H1 (cell line): Measurements from ENCODE around the gene C2CD3. TPM values are rescaled to one million over a fixed set of nuclear protein-coding genes. Genes with fewer than 3 reads are reported as not detected.

Experiments used
- CTCF ChIA-PET: fragments of 300-600 bp; sonication (Branson Sonifier 250); formaldehyde crosslinking; loops from one replicate; lab custom pipeline; 2021; ENCODE audit not compliant: partially characterized antibody; lab: Charles Lee
- POLR2A ChIA-PET: fragments of 300-600 bp; sonication (Branson Sonifier 250); formaldehyde crosslinking; loops from one replicate; lab custom pipeline; 2021; ENCODE audit warnings: inconsistent platforms; ENCODE audit not compliant: partially characterized antibody; lab: Charles Lee
- DNase-seq, 2 experiments: peaks; one replicate each; pipeline versions ENCODE4 v3.0.0 to v3.0.0-alpha.2; 2010 to 2022; ENCODE audit warnings: low spot score in 2 of 2, low read depth in 1 of 2, mixed read lengths in 1 of 2
- FAIRE-seq: peaks from 2 replicates; lab custom pipeline; 2011; peaks lifted over from hg19 to GRCh38; lab: Jason Lieb, UNC
- H2AFZ ChIP-seq: 2 replicates; pipeline ENCODE4 v1.8.1; 2012; ENCODE audit warnings: low read length, inconsistent platforms
- H2AK5ac ChIP-seq: 2 replicates; pipeline ENCODE4 v1.6.1; 2013; ENCODE audit warnings: low read depth, low read length
- H2BK120ac ChIP-seq: replicated peaks from 2 replicates; pipeline ENCODE3; 2013; ENCODE audit warnings: low read depth, low read length, inconsistent platforms
- H2BK12ac ChIP-seq: 2 replicates; pipeline ENCODE4 v1.6.1; 2013; ENCODE audit warnings: low read depth, low read length
- H2BK15ac ChIP-seq: 2 replicates; pipeline ENCODE4 v1.6.1; 2013; ENCODE audit warnings: low read length
- H2BK20ac ChIP-seq: 2 replicates; pipeline ENCODE4 v1.6.1; 2013; ENCODE audit warnings: low read length
- H2BK5ac ChIP-seq: 2 replicates; pipeline ENCODE4 v1.6.1; 2013; ENCODE audit warnings: low read depth, low read length
- H3K14ac ChIP-seq: 2 replicates; pipeline ENCODE4 v1.6.1; 2013; ENCODE audit warnings: inconsistent platforms; ENCODE audit not compliant: insufficient read length
- H3K18ac ChIP-seq: 2 replicates; pipeline ENCODE4 v1.6.1; 2013; ENCODE audit warnings: low read length; ENCODE audit errors: extremely low read depth
- H3K23ac ChIP-seq: 2 replicates; pipeline ENCODE4 v1.6.1; 2013; ENCODE audit warnings: inconsistent platforms; ENCODE audit not compliant: insufficient read length
- H3K23me2 ChIP-seq: 2 replicates; pipeline ENCODE4 v1.6.1; 2013; ENCODE audit warnings: low read depth, low read length
- H3K27ac ChIP-seq: 2 replicates; pipeline ENCODE4 v1.6.1; 2011; ENCODE audit warnings: low read depth, low read length, inconsistent platforms
- H3K27me3 ChIP-seq, 4 experiments: replicated peaks in 1 of 4; 1 replicate in 1 of 4; 2 replicates in 3 of 4; pipeline versions ENCODE4 v1.6.1 to v1.8.1; 2011 to 2013; ENCODE audit warnings: low read length in 3 of 4, mild to moderate bottlenecking in 3 of 4, inconsistent platforms in 2 of 4, mixed read lengths in 2 of 4, moderate library complexity in 1 of 4; ENCODE audit not compliant: control insufficient read depth in 3 of 4, insufficient read depth in 3 of 4; ENCODE audit errors: extremely low read depth in 1 of 4
- H3K36me3 ChIP-seq, 4 experiments: 2 replicates each; pipeline versions ENCODE4 v1.6.1 to v1.8.1; 2011 to 2013; ENCODE audit warnings: mild to moderate bottlenecking in 4 of 4, low read length in 3 of 4, moderate library complexity in 2 of 4, control low read depth in 1 of 4, inconsistent platforms in 1 of 4; ENCODE audit not compliant: insufficient read depth in 4 of 4, control insufficient read depth in 2 of 4
- H3K4ac ChIP-seq: replicated peaks from 2 replicates; pipeline ENCODE3; 2013; ENCODE audit warnings: low read length, low read depth, mixed read lengths, inconsistent platforms; ENCODE audit not compliant: insufficient read length
- H3K4me1 ChIP-seq, 4 experiments: replicated peaks in 1 of 4; 1 replicate in 1 of 4; 2 replicates in 3 of 4; pipeline versions ENCODE4 v1.6.1 to v1.8.1; 2011 to 2013; ENCODE audit warnings: low read length in 3 of 4, inconsistent platforms in 2 of 4, mixed read lengths in 1 of 4; ENCODE audit not compliant: insufficient read depth in 4 of 4, control insufficient read depth in 3 of 4
- H3K4me2 ChIP-seq, 2 experiments: 2 replicates each; pipeline versions ENCODE4 v1.6.1 to v1.8.1; 2011 to 2013; ENCODE audit warnings: low read depth in 2 of 2, low read length in 2 of 2, control low read depth in 1 of 2, inconsistent platforms in 1 of 2, mild to moderate bottlenecking in 1 of 2; ENCODE audit not compliant: insufficient read depth in 1 of 2
- H3K4me3 ChIP-seq, 4 experiments: fragments of 200-600, 300-600 bp in 1 of 4; sonication (generic), shearing (Covaris generic), sonication (Bioruptor Twin) in 1 of 4; 2 replicates each; pipeline versions ENCODE4 v1.5.1 to v1.8.1; 2011 to 2016; ENCODE audit warnings: low read length in 4 of 4, low read depth in 3 of 4, control low read depth in 2 of 4, inconsistent platforms in 2 of 4, mild to moderate bottlenecking in 2 of 4, mixed read lengths in 1 of 4, moderate library complexity in 1 of 4; ENCODE audit not compliant: insufficient read depth in 2 of 4; ENCODE audit errors: extremely low read depth in 1 of 4
- H3K56ac ChIP-seq: replicated peaks from 2 replicates; pipeline ENCODE3; 2013; ENCODE audit warnings: low read depth, mild to moderate bottlenecking, mixed read lengths, low read length, inconsistent platforms; ENCODE audit not compliant: insufficient read length
- H3K79me1 ChIP-seq: 2 replicates; pipeline ENCODE4 v1.6.1; 2013; ENCODE audit warnings: low read depth, low read length, control low read depth
- H3K79me2 ChIP-seq, 2 experiments: 2 replicates each; pipeline versions ENCODE4 v1.6.1 to v1.8.1; 2012 to 2013; ENCODE audit warnings: low read length in 2 of 2, mild to moderate bottlenecking in 2 of 2, inconsistent platforms in 1 of 2; ENCODE audit not compliant: insufficient read depth in 2 of 2, control insufficient read depth in 1 of 2
- H3K9ac ChIP-seq, 4 experiments: replicated peaks in 1 of 4; 1 replicate in 1 of 4; 2 replicates in 3 of 4; pipeline versions ENCODE4 v1.6.1 to v1.8.1; 2011 to 2013; ENCODE audit warnings: low read depth in 3 of 4, low read length in 3 of 4, control low read depth in 2 of 4, mild to moderate bottlenecking in 2 of 4, moderate library complexity in 2 of 4, inconsistent platforms in 1 of 4; ENCODE audit errors: extremely low read depth in 1 of 4
- H3K9me3 ChIP-seq, 2 experiments: 2 replicates each; pipeline versions ENCODE4 v1.6.1 to v1.8.1; 2012 to 2013; ENCODE audit warnings: mild to moderate bottlenecking in 2 of 2, moderate library complexity in 2 of 2, control low read depth in 1 of 2, inconsistent platforms in 1 of 2, low read depth in 1 of 2, low read length in 1 of 2, mixed read lengths in 1 of 2; ENCODE audit not compliant: insufficient read depth in 2 of 2
- H4K20me1 ChIP-seq, 2 experiments: replicated peaks in 1 of 2; 2 replicates each; pipeline versions ENCODE3 to v1.8.1; 2011 to 2013; ENCODE audit warnings: inconsistent platforms in 2 of 2, low read length in 2 of 2, mild to moderate bottlenecking in 1 of 2; ENCODE audit not compliant: insufficient read depth in 2 of 2, control insufficient read depth in 1 of 2
- H4K5ac ChIP-seq: 2 replicates; pipeline ENCODE4 v1.6.1; 2013; ENCODE audit warnings: low read length, low read depth, mixed read lengths, inconsistent platforms; ENCODE audit not compliant: insufficient read length
- H4K8ac ChIP-seq: 2 replicates; pipeline ENCODE4 v1.8.0; 2013; ENCODE audit warnings: mild to moderate bottlenecking, moderate library complexity, low read length, inconsistent platforms; ENCODE audit not compliant: insufficient read depth; ENCODE audit errors: extremely low read depth
- H4K91ac ChIP-seq: replicated peaks from 2 replicates; pipeline ENCODE3; 2013; ENCODE audit warnings: low read length, mixed read lengths, inconsistent platforms; ENCODE audit not compliant: insufficient read length
- ASH2L ChIP-seq: fragments of 200-600, 300-600 bp; sonication (generic); IDR thresholded peaks from one replicate; pipeline ENCODE4 v1.7.1; 2017; ENCODE audit warnings: low read length
- CBX5 ChIP-seq: fragments of 300-800, 300-1000 bp; sonication (generic); IDR thresholded peaks from 2 replicates; pipeline ENCODE4 v1.7.1; 2016; ENCODE audit warnings: antibody characterized with exemption, low read length, low read depth
- CREB1 ChIP-seq: IDR thresholded peaks from 2 replicates; pipeline ENCODE4 v1.6.1; 2012; ENCODE audit warnings: inconsistent platforms
- CTBP2 ChIP-seq: IDR thresholded peaks from 2 replicates; pipeline ENCODE4 v1.7.0; 2011; ENCODE audit warnings: borderline replicate concordance, mild to moderate bottlenecking, moderate library complexity, mixed read lengths, low read length; ENCODE audit not compliant: insufficient read depth, insufficient read length
- EZH2 ChIP-seq: fragments of 200-600 bp; sonication (generic); IDR thresholded peaks from 2 replicates; pipeline ENCODE4 v1.7.1; 2012; ENCODE audit warnings: low read depth, mild to moderate bottlenecking, moderate library complexity, low read length, inconsistent platforms; ENCODE audit not compliant: severe bottlenecking
- GABPA ChIP-seq: IDR thresholded peaks from 2 replicates; pipeline ENCODE4 v1.6.1; 2011; ENCODE audit warnings: mild to moderate bottlenecking, low read length, moderate library complexity, borderline replicate concordance; ENCODE audit not compliant: insufficient read depth
- GTF2F1 ChIP-seq: IDR thresholded peaks from 2 replicates; pipeline ENCODE4 v1.6.1; 2012; ENCODE audit warnings: low read depth, low read length, improper control_type of control experiment, borderline replicate concordance
- HDAC6 ChIP-seq: IDR thresholded peaks from one replicate; pipeline ENCODE4 v1.7.1; 2012; ENCODE audit warnings: low read depth, mild to moderate bottlenecking, inconsistent platforms, low read length, moderate library complexity
- KDM1A ChIP-seq: fragments of 200-600, 300-600 bp; sonication (generic); IDR thresholded peaks from 2 replicates; pipeline ENCODE4 v1.7.1; 2016; ENCODE audit warnings: mild to moderate bottlenecking, low read length, borderline replicate concordance
- KDM5A ChIP-seq: fragments of 200-600 bp; IDR thresholded peaks from 2 replicates; pipeline ENCODE4 v1.7.1; 2012; ENCODE audit warnings: mild to moderate bottlenecking, low read length, inconsistent platforms, mixed read lengths
- SP1 ChIP-seq: IDR thresholded peaks from 2 replicates; pipeline ENCODE4 v1.6.1; 2011; ENCODE audit warnings: low read depth, low read length
- SUZ12 ChIP-seq: fragments of 200-600 bp; sonication (generic); IDR thresholded peaks from 2 replicates; pipeline ENCODE4 v1.6.1; 2012; ENCODE audit warnings: mild to moderate bottlenecking, inconsistent platforms, low read length, moderate library complexity, mixed read lengths
- TAF1 ChIP-seq: IDR thresholded peaks from 2 replicates; pipeline ENCODE4 v1.6.1; 2011; ENCODE audit warnings: mild to moderate bottlenecking, low read depth, low read length
- TAF7 ChIP-seq: optimal IDR thresholded peaks from 2 replicates; pipeline ENCODE3; 2011; ENCODE audit warnings: low read depth, mild to moderate bottlenecking, inconsistent platforms, low read length, moderate library complexity, borderline replicate concordance
- TBP ChIP-seq: IDR thresholded peaks from 2 replicates; pipeline ENCODE4 v1.6.1; 2011; ENCODE audit warnings: low read depth, low read length, improper control_type of control experiment
- WGBS, 2 experiments: shearing (Covaris generic) in 1 of 2; methylation state at CpG; one replicate each; pipeline versions ENCODE4 v1.1.6 to v1.1.7; 2013 to 2015; ENCODE audit warnings: low lambda C conversion rate in 2 of 2, mixed read lengths in 2 of 2, inconsistent platforms in 1 of 2, low coverage in 1 of 2, missing lambda C conversion rate in 1 of 2; ENCODE audit not compliant: insufficient replicate concordance in 2 of 2, insufficient coverage in 1 of 2, insufficient read length in 1 of 2; ENCODE audit errors: extremely low coverage in 1 of 2, missing lambda C conversion rate in 1 of 2; 5-methylcytosine and 5-hydroxymethylcytosine counted together
- polyA plus RNA-seq, 7 experiments: library from polyadenylated mRNA; depleted of rRNA in 3 of 7; stranded (reverse) in 5 of 7; unstranded in 2 of 7; fragments of >200 nt in 5 of 7; fragments of 200-250 nt in 2 of 7; gene quantifications; 1 replicate in 5 of 7; 2 replicates in 1 of 7; 4 replicates in 1 of 7; pipeline versions ENCODE4 v1.2.1 to v1.2.3, GENCODE V29; 2011 to 2013; ENCODE audit warnings: missing spikeins in 2 of 7, mixed read lengths in 2 of 7
- total RNA-seq: library from RNA; stranded (reverse); fragmentation: NEBNext Ultra II Directional; extraction: Animal tissue kit (Norgen Biotek cat#: 25700); gene quantifications from 2 replicates; pipeline ENCODE4 v1.2.1, GENCODE V29; 2021

C2CD3 gene
- total and polyA plus RNA-seq, 2 of the 8 experiments (the other 6 are each of a cell fraction or from before 2014, with no cell fraction given): 11.0 to 29.1 TPM

GRCh38 chr11:73965764-73966121 lies 205.1 kb downstream of the C2CD3 start:
- Histone ChIP-seq H2BK12ac (no peak overlapping the region), H4K8ac (no peak overlapping the region), H3K56ac (no peak overlapping the region), H3K4ac (no peak overlapping the region), H2BK20ac (no peak overlapping the region), H2BK15ac (no peak overlapping the region), H3K36me3 (no peaks in the 10 kb centered on the region), H4K91ac (no peak overlapping the region), H3K27ac (no peak overlapping the region), H4K5ac (no peak overlapping the region), H3K23ac (no peak overlapping the region), H2AK5ac (no peak overlapping the region), H2AFZ (no peak overlapping the region), H3K79me2 (no peaks in the 10 kb centered on the region), H3K14ac (no peak overlapping the region), H3K4me3 (no peak overlapping the region), H3K79me1 (no peaks in the 10 kb centered on the region), H3K18ac (no peak overlapping the region), H2BK120ac (no peak overlapping the region), H3K9me3 (no peaks in the 10 kb centered on the region), H3K4me1 (no peaks in the 10 kb centered on the region), H4K20me1 (no peaks in the 10 kb centered on the region), H3K9ac (no peak overlapping the region), H2BK5ac (no peak overlapping the region), H3K27me3 (no peaks in the 10 kb centered on the region; a peak in 1 of 7 replicates), H3K4me2 (no peak overlapping the region), H3K23me2 (no peaks in the 10 kb centered on the region; the same call in 1 of the 2 replicates)
- DNase-seq: no peak
- 85% methylated on average over 2 of the region's 2 CpGs; no CpG with 5 or more reads in 1 of the 2 experiments for WGBS, 2 experiments
- FAIRE-seq: no peak
- ChIA-PET POLR2A (interaction anchor here (1.9 to 2.6 kb wide), 2 partner anchors 10 to 16 kb away, joined by 11 read pairs; partner anchors contain the start of gene UCP2), CTCF (interaction anchor here (0.6 to 2.9 kb wide), 4 partner anchors 8 to 176 kb away, joined by 3 to 8 read pairs (median 3); no protein-coding TSS in a partner anchor)
- TF ChIP-seq EZH2 (no peak), CREB1 (no peak), KDM1A (no peak), CTBP2 (no peak), TBP (no peak), ASH2L (no peak), GTF2F1 (no peak), HDAC6 (no peak), TAF1 (no peak), CBX5 (no peak), TAF7 (no peak), SUZ12 (no peak), GABPA (no peak), KDM5A (no peak), SP1 (no peak)
